CD4-positive, alpha-beta T cell treated with Interleukin-17A for 1 hour (primary cell): ENCODE measurements around the gene KCND3.

Experiments
- DNase-seq: peaks from one replicate; pipeline ENCODE4 v3.0.0-alpha.2; 2020

Gene KCND3

DNA sequence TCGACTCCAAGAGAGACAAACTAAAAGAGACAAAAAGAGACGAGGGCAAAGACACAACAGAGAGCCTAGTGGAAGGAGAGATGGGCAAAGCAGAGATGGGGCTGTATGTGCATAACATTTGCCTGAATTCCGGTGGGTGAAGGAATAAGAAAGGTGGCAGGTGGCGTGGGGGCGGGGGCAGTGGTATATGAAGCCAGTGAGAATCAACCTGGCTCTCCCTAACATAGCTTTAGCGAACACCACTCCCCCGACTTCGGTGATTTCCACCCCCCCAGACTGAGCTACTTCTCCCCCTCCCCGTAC is 251.4 kb downstream of the KCND3 start:
- no peak for DNase-seq

DNA sequence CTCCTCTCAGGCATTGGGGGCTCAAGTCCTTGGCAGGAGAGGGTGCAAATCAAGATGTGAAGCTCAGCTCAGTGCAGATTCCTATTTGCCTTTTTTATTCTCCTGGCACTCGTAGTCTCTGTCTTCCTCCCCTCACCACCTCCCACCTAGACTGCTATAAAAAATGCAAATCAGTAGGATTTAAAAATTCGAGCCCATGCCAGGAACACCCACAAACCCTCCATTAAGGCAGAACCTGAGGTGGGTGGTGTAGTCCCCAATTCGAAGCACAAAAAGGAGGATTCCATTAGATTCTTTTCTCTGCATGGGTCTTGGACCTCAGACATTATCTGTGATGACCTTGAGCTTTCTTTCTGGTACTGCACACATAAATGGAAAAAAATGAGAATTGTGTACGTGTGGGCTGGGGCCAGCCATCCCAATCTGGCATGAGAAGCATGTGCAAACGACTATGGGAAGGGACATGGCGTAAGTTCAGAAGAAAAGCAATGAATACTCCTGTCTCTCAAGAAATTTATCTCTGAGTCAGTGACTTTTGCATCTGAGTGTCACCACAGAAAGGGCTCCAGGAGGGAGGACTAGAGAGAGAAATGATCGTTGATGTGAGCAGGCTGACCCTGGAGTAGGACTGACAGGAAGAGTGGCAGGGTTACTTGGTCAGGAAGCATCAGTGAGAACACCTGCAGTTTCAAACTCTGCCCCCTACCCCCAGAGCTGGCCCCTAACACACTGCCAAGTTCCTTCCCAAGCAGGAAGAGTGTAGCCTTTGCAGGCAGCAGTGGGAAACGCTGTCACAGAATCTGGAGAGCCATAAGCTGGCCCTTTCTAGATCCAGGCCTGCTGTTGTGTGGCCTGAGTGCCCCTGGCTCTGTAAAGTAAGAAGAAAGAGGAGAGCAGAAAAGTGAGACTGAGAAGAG is 252.0 kb downstream of the KCND3 start:
- DNase-seq: no peak

DNA sequence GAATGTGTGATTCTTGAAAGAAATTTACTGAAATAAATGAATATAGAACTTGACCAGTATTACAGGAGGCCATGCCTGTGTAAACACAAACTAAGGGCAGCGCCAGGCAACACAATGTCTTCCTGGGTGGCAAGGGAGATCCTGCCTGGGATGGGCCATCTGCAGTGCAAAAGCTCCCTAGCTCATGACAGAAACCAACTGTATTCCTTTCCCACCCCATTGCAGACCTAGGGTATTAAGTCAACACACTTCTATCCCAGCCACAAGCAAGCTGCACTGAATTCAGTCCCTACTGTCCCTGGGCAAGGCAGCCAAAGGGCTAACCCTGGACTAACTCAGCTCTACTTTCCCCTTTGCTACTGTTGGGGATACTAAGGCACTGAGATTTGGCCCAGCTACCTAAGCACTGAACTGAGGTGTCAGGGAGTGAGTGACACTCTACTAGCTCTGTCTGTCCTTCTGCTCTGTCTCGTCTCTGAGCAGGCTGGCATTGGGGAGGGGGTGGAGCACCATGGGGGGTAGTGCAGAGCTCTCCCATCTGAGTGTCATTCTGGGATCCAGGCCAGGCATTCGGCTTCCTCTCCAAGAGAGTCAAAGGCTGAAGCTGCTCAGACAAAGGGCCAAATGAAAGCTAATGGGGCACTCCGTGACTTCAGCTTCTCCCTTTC is 252.8 kb downstream of the KCND3 start:
- DNase-seq: no peak

DNA sequence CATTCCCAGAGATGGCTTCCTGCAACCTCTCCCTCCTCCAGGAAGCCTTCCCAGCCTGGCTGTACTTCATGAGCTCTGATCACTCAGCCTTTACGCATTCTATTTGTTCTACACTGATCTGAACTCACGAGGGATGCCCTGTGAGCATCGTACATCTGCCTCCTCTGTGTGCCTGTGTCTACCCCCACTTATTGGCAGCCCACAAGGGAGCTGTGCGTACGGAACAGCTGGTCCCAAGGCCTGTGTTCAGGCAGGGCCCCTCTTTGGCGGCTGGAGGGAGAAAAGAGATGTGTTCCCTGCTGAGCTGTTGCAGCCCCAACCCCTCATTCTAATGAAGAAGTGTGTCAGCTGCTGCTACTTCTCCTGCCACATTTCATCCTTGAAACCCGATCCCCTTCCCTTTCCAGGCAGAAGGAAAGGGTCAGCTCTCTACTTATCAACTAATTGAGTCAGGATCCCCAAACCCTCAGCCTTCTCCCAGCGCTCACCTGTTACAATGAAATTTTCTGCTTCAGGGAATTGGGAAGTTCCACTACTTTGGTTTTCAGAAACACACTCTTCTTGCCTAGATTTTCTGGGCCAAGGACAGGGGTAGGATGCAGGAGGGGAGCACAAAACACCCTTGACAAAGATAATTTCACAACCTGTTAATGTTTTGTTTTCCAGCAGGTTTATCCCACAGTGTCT is 253.5 kb downstream of the KCND3 start:
- no peak for DNase-seq

DNA sequence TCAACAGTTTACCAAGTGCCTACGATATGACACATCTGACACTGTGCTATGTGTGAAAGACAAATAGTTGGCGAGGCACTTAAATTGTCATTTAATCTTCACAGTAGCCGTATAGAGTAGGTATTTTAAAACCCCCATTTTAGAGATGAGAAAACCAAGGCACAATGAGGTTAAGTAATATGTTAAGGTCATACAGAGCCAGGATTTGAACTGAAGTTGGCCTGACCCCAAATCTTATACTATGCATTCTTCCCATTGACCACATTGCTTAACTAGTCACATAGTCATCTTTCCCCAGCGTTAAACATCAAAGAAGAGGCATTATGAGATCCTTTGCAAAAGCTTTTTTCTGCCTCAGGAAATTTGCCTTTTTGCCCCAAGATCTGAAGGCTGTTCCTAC is 254.1 kb downstream of the KCND3 start:
- DNase-seq: no peak

DNA sequence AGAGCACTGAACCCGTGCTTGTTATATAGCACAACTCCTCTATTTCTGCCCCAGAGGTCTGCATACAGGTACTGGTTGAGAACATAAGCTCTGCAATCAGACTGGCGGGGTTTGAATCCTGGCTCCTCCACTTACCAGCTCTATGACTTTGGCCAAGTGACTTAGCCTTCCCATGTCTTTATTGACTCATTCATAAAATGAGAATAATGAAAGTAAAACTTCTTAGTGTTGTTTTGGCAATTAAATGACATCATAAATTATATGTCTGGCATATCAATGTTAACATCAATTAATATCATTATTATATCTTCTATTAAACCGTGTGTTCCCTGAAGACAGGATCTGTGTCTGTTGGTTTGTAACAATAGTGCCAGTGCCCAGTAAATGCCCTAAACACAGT is 254.6 kb downstream of the KCND3 start:
- no peak for DNase-seq

DNA sequence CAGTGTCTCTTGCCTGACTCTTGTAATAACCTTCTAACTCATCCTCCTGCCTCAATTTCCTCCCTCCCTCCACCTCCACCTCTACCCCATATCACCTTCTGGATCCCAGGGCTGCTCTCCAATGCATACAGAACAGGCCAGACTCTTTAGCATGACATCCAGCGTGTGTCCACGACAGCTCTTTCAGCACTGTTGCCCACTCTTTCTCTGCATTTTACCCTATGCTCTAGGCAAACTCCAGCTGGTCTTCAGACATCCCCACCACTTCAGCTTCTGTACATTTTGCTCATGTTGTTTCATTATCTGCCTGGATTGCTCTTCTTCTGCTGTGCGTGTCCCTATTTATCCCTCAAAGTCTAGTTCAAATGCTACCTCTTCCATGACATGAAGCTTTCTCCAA is 255.0 kb downstream of the KCND3 start:
- no peak for DNase-seq

DNA sequence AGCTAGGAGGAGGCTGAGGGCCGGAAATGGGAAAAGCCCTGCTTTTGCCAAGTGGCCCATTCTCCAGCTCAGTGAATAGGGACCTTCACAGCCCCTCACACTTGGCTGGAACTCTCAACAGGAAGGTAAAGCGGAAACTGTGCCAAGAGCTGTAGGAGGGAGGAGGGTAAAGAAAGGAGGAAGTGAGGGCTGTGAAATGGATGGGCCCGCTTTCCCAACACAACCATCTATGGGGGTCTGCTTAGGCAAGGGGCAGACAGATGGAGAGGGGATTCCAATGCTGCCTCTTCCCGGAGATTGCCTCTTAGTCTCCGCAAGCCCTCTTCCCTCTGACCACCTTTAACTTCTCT is 255.5 kb downstream of the KCND3 start:
- DNase-seq: no peak

DNA sequence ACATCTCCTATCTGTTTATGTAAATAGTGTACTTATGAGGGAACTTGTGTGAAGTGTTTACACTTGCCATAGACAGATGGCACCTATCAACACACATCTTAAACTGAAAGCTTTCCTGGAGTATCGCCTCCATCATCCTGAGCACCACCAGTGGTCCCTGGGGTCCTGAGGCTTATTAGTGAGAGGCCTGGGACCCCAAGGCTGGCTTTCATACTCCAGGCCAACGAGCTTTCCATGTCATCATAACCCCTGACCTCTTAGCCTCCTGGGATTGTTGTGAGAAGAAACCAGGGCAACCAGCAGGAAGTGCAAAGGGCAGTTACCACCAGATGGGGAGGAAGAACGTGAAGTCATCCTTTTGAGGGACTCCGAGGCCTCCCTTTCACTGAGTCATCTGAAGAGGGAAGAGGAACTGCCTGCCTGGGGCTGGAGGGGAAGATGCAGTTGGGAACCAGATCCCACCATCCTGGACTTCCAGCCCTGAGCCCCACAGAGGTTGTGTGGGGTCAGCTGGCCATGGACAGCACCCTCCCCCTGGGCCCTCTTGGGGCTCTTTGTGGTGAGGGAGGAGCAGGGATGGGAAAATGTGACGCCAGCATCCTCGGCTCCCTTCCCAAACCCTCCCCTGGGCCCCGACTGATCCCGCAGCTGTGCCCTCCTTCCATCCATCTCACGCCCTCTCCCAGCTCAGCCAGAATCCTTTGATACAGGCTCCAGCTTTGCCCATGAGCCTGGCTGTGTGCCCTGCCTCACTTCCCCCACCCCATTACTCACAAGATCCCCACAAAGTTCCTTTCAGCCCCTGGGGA is 256.1 kb downstream of the KCND3 start:
- DNase-seq: peak; percentile 46

DNA sequence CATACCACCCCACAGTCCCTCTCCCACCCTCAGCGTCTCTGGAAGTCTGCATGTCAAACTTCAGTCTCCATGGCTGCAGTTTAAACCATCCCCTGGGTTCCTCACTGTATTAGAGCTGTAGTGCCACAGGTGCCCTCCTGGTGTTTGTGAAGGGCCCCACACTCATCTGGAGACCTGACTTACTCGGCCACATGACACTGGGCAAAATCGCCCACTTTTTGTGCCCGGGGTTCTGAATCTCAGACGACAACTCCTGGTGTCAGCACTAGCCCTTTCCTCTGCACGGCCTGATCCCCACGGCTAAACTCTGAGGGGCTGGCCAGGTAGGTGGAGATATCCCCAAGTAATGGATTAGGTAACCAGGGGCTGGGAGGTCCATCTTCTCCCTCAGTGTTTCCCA is 256.8 kb downstream of the KCND3 start:
- no peak for DNase-seq

DNA sequence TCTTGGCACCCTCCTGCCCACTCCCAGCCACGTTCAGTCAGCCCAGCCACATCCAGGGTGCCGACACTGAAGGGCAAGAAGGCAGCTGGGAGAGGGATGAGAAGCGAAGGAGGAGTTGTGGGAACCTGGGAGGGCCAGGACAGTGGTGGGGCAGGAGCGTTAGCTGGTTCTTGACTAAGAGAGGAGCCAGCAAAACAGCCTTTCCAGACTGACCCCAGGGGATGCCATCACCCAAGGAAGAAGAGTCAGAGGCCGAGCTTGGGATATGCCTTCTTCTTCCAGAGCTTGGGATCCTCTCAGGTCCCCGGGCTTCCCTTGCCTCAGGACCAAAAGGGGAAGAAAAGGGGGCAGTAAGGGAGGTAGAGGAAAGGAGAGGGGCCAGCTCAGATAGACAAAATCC is 257.5 kb downstream of the KCND3 start:
- no peak for DNase-seq

DNA sequence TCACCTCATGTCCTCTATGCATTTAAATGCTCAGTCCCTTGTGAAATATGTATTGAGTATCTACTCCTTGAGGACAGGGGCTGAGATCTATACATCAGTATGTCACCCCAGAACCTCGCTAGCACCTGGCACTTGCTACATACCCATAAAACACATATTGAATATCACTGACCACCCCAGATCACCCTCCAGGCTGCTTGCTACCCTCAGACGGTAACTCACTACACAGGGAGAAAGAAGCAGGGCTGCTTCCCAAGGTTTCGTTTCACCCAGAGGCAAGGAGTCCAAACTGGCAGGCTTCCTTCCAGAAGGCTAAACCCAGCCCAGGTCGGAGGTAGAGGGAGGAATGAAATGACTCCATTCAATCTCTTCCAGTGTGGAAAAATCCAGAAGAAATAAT is 258.8 kb downstream of the KCND3 start:
- DNase-seq: no peak

DNA sequence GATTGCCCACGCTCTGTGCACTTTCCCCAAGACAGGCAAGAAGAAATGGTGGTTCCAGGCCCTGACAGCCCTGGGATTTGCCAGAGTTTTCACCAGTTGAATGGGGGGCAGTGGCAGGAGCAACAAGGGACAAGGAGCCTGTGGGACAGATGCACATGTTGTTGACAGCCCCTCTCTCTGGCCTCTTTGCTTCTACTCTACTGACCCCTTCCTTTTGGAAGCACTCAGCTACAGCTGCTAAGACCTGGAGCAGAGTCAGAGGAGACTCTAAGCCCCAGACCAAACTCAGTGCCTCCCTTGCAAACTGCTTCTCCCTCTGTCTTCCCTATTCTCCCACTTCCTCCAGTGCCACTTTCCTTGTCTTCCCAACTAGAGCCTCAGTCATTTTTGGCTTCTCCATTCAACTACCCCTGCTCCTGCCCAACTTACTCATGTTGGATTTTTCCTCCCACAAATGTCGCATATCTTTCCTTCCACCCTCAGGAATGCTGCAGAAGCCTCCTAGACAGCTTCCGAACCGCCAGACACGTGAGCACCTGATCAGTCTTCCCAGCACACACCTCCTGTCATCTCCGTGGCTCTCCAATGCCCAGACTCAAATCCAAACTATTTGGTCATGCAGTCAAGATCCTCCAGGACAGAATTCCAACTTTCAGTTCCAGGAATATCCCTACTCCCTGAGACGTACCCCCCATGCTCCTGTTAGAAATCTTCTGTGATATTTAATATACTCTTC is 259.4 kb downstream of the KCND3 start:
- DNase-seq: no peak

DNA sequence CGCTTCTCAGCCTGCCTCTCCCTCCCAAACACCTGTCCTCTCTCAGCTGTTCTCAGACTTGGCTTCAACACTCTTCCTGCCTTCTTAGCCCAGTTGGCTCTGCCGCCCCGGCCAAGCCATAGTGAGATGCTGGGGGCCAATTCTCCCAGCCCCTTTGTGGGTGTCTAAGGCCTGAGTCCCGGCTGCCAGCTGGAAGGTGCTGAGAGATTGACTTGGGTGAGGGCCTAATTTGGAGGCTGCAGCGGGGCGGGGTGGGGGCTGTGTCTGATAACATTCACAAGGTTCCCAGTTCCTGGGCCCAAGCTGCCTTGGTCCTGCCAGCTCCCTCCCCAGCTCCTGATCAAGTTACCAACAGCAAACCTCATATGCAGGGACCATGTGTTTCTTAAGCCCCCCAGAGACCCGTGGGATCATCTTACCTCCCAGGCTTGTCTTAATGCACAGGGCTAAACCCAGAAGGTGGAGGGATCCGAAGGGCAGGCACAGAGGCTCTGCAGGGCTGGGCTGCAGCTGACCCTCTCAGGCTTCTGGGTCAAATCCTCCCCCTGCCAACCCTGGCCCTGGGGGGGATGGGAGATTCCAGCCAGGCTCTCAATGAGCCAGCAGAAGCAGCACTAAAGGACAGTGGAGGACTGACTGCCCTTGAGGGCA is 260.1 kb downstream of the KCND3 start:
- no peak for DNase-seq

DNA sequence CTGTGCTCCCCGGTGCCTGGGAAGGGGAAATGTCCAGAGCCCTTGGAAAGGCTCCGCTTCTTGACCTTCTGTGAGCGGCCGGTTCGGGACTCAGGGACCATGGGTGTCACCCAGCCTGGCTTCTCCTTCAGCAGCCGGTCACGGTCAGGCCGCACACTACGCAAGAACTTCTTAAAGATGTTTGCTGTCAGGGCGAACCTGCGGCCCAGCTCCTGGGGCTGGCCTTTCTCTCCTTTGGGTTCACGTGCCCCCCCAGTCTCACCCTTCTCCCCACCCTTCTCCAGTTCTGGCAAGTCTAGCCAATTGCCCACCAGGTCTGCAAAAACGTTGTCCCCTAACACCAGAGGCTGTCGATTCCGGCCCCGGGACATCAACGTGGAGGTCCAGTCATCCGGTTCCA is 262.4 kb downstream of the KCND3 start:
- no peak for DNase-seq

DNA sequence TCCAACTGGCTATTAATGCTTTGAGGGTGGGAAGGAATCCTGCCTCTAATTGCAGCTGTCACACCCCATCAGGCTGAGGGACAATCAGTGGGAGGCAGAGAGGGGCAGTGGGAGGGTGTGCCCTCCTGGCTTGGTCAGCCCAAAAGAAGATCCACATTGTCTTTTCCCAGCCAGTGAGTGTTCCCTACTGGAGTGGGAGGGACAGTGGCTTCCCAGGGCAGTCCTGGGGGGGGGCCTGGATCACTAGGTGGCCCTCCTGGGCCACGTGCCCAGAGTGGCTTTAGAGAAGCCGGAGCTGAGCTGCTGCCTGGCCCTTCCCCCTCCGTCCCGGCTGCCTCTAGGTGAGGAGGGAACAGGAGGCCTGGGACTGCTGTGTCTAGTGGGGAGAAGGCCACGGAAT is 264.3 kb downstream of the KCND3 start:
- no peak for DNase-seq

DNA sequence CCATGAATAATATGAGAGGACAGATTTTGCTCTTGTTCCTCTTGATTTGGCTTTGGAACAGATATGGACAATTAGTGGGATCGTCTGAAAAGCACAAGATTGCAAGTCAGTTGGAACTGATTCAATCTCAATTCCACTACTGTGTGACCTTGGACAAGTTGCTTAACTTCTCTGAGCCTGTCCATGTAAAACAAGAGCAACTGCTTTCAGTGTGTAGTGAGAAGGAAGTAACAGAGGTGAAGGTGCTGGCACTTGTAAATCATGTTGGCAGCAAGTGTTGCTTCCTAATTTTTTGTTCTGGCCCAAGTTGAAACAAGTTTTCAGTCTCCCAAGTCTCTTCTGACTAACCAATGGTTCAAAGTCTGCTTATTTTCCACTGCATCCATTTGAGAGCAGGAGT is 265.6 kb downstream of the KCND3 start:
- DNase-seq: no peak

DNA sequence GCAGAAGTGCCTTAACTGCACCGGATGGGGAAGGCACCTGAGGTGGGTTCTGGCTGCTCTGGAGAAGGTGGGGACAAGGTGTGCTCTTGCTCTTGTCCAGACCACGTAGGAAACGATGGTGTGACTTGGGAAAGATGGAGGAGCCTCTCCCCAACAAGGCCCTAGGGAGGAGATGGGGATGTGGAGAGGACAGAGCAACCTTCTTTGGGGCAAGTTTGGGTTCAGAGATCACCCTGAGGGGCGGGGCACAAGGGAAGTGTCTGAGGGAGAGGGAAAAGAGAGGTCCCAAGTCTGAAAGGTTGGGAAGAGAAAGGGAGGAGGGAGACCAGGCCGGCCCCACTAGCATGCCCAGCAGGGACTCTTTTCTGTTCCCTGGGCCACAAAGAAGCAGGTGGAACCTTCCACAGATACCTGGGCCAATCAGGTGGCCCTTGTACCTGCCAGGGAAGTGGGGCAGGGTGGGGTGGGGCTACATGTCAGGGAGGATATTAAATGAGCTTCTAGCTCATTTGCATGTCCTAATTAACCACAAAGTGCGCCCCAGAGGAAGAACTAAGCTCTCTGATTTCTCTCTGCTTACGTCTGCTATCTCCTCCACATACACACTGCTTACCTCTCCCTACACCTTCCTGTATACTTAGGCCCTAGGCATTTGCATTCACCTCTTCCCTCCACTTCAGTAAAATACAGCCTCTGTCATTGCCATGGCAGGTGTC is 266.2 kb downstream of the KCND3 start:
- DNase-seq: peak; percentile 63

DNA sequence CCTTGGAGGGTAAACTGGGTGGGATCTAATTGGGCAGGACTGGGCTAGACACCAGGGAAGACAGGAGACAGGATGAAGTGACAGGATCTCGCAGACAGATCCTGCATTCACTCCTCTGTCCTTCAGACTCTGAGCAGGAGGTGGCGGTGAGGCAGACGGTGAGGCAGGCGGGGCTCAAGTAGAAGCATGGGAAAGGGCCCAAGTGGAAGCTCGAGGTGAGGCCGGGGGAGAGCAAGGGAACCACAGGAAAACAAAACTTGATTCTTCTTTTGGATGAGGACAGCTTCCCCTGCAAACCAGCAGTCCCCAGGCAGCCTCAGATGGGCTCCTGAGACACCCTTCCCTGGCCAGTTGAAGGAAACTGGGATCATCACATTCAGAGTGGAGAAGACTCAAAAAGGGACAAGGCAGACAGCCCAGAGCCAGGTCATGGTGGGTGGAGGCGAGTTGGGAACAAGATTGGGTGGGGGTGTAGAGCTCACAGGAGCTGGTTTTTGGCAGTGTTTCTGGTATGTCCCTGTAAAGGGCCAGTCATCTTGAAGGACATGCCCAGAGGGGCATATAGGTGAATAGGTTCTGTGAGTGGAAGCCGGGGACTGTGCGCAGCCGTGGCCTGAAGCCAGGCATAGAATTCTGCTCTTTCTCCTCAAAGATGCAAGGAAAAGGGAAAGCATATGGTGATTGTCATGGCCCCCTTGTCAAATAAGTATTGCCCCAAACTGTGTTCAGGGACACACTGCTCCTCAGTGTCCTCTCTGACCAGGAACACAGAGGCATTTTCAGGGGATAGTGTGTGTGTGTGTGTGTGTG is 268.3 kb downstream of the KCND3 start:
- no peak for DNase-seq
